CD14-positive monocyte (primary cell): ENCODE results near the gene CEP55. TPM values are rescaled to one million over a fixed set of nuclear protein-coding genes. Genes with fewer than 3 reads are reported as not detected.

Experiments
- DNase-seq, 3 donors: peaks; one replicate each; pipeline ENCODE4 v3.0.0-alpha.2; 2011 to 2022
- H2AFZ ChIP-seq: 2 replicates; pipeline ENCODE4 v1.6.0; 2012; ENCODE audit warnings: mild to moderate bottlenecking, low read depth, low read length, inconsistent platforms; ENCODE audit not compliant: insufficient read depth, poor library complexity, severe bottlenecking
- H3K27ac ChIP-seq, 2 donors: 1 replicate in 1 of 2; 2 replicates in 1 of 2; pipeline ENCODE4 v1.5.1; 2012 to 2013; ENCODE audit warnings: low read length in 2 of 2, control low read depth in 1 of 2, inconsistent platforms in 1 of 2, low read depth in 1 of 2, mild to moderate bottlenecking in 1 of 2
- H3K27me3 ChIP-seq, 2 donors: one replicate each; pipeline versions ENCODE4 v1.6.0 to v1.6.1; 2011 to 2013; ENCODE audit warnings: low read length in 2 of 2; ENCODE audit not compliant: control insufficient read depth in 2 of 2, insufficient read depth in 2 of 2
- H3K36me3 ChIP-seq, 2 donors: replicated peaks in 1 of 2; 1 replicate in 1 of 2; 2 replicates in 1 of 2; pipeline versions ENCODE4 v1.5.1 to v1.6.1; 2012 to 2013; ENCODE audit warnings: low read length in 2 of 2, control low read depth in 1 of 2, inconsistent platforms in 1 of 2, mild to moderate bottlenecking in 1 of 2; ENCODE audit not compliant: insufficient read depth in 2 of 2, control insufficient read depth in 1 of 2
- H3K4me1 ChIP-seq, 2 donors: 1 replicate in 1 of 2; 2 replicates in 1 of 2; pipeline versions ENCODE4 v1.5.1 to v1.6.1; 2012 to 2013; ENCODE audit warnings: low read length in 2 of 2, control low read depth in 1 of 2, inconsistent platforms in 1 of 2, mild to moderate bottlenecking in 1 of 2, moderate library complexity in 1 of 2; ENCODE audit not compliant: insufficient read depth in 2 of 2, control insufficient read depth in 1 of 2
- H3K4me2 ChIP-seq: replicated peaks from 2 replicates; pipeline ENCODE3; 2012; ENCODE audit warnings: low read length, moderate library complexity, mild to moderate bottlenecking; ENCODE audit not compliant: poor library complexity, severe bottlenecking; ENCODE audit errors: extremely low read depth
- H3K4me3 ChIP-seq, 3 experiments: fragments of 200-600 bp in 1 of 3; sonication (generic) in 1 of 3; replicated peaks in 1 of 3; 1 replicate in 2 of 3; 2 replicates in 1 of 3; pipeline ENCODE4 v1.5.1; 2011 to 2013; ENCODE audit warnings: low read length in 3 of 3, mild to moderate bottlenecking in 3 of 3, control low read depth in 2 of 3, low read depth in 2 of 3, inconsistent platforms in 1 of 3, moderate library complexity in 1 of 3
- H3K79me2 ChIP-seq: 2 replicates; pipeline ENCODE4 v1.6.0; 2012; ENCODE audit warnings: mild to moderate bottlenecking, control low read depth, inconsistent platforms, low read length, moderate library complexity; ENCODE audit not compliant: insufficient read depth
- H3K9ac ChIP-seq: 2 replicates; pipeline ENCODE4 v1.6.0; 2017; ENCODE audit warnings: low read length, mild to moderate bottlenecking; ENCODE audit not compliant: insufficient read depth, poor library complexity, severe bottlenecking
- H3K9me3 ChIP-seq, 2 donors: replicated peaks in 1 of 2; 1 replicate in 1 of 2; 2 replicates in 1 of 2; pipeline versions ENCODE4 v1.5.1 to v1.6.1; 2012 to 2013; ENCODE audit warnings: low read length in 2 of 2, control low read depth in 1 of 2; ENCODE audit not compliant: control insufficient read depth in 1 of 2, insufficient read depth in 1 of 2
- H4K20me1 ChIP-seq: 2 replicates; pipeline ENCODE4 v1.6.0; 2012; ENCODE audit warnings: mild to moderate bottlenecking, low read length, control low read depth, moderate library complexity; ENCODE audit not compliant: insufficient read depth
- H3K27ac Mint-ChIP-seq, 7 donors: one replicate each; pipeline ENCODE4 v1.8.0; 2020; ENCODE audit warnings: mild to moderate bottlenecking in 7 of 7, mixed read lengths in 7 of 7, moderate library complexity in 6 of 7, inconsistent platforms in 2 of 7
- H3K27me3 Mint-ChIP-seq, 3 donors: one replicate each; pipeline ENCODE4 v1.8.0; 2021 to 2022; ENCODE audit warnings: low read depth in 3 of 3, mild to moderate bottlenecking in 3 of 3, mixed read lengths in 3 of 3, moderate library complexity in 3 of 3, inconsistent platforms in 1 of 3
- H3K36me3 Mint-ChIP-seq, 2 donors: one replicate each; pipeline ENCODE4 v1.8.0; 2020; ENCODE audit warnings: mixed read lengths in 2 of 2, inconsistent platforms in 1 of 2, mild to moderate bottlenecking in 1 of 2
- H3K4me1 Mint-ChIP-seq: one replicate; pipeline ENCODE4 v1.8.0; 2020; ENCODE audit warnings: mild to moderate bottlenecking, mixed read lengths
- H3K4me3 Mint-ChIP-seq, 2 donors: one replicate each; pipeline ENCODE4 v1.8.0; 2020; ENCODE audit warnings: mild to moderate bottlenecking in 2 of 2, mixed read lengths in 2 of 2, moderate library complexity in 1 of 2
- H3K9me3 Mint-ChIP-seq, 7 donors: one replicate each; pipeline ENCODE4 v1.8.0; 2020 to 2022; ENCODE audit warnings: mixed read lengths in 7 of 7, mild to moderate bottlenecking in 6 of 7, moderate library complexity in 6 of 7, inconsistent platforms in 2 of 7
- CTCF ChIP-seq: fragments of 200-600 bp; IDR thresholded peaks from one replicate; pipeline ENCODE4 v1.8.0; 2022; ENCODE audit warnings: antibody characterized with exemption, mild to moderate bottlenecking
- WGBS: methylation state at CpG from one replicate; pipeline ENCODE4 v1.1.5; 2013; ENCODE audit warnings: missing lambda C conversion rate; ENCODE audit not compliant: insufficient coverage; 5-methylcytosine and 5-hydroxymethylcytosine counted together
- intact Hi-C, 2 donors: fragments of 100-400 bp; cut with micrococcal nuclease; formaldehyde crosslinking; loops; one replicate each; pipeline versions ENCODE4 v1.15.0 to v1.15.1; 2023
- polyA plus RNA-seq, 3 donors: library from polyadenylated mRNA; depleted of rRNA in 1 of 3; unstranded in 2 of 3; stranded (reverse) in 1 of 3; fragments of 300-500 nt in 2 of 3; fragments of >200 nt in 1 of 3; fragmentation: Illumina TruSeq in 2 of 3; gene quantifications; 1 replicate in 2 of 3; 2 replicates in 1 of 3; pipeline ENCODE4 v1.2.3, GENCODE V29; 2012 to 2021

The CEP55 gene
- polyA plus RNA-seq, 3 donors = 0.05 to 0.26 TPM; not detected in 1

- H3K4me1 ChIP-seq = peaks cover 12% of the 10 kb centered on the region in 2 donors
- H3K27ac Mint-ChIP-seq = no peak overlapping the region
- no peak for DNase-seq
- H3K9ac ChIP-seq = no peak overlapping the region
- WGBS = no CpG with 5 or more reads among the region's 4 CpGs
- H3K36me3 ChIP-seq = no peaks in the 10 kb centered on the region
- no peak for TF ChIP-seq CTCF
- H3K4me1 Mint-ChIP-seq = peaks cover 14% of the 10 kb centered on the region
- H3K4me3 Mint-ChIP-seq = no peak overlapping the region
- no peak overlapping the region for H3K27ac ChIP-seq
- H3K4me3 ChIP-seq = no peak overlapping the region
- no peaks in the 10 kb centered on the region for H3K9me3 Mint-ChIP-seq
- H3K9me3 ChIP-seq = no peaks in the 10 kb centered on the region
- no peaks in the 10 kb centered on the region for H4K20me1 ChIP-seq
- H3K27me3 ChIP-seq = no peaks in the 10 kb centered on the region
- H3K79me2 ChIP-seq = no peaks in the 10 kb centered on the region
- intact Hi-C loops = loop anchor here in 1 of 2 donors (5.0 kb wide), 1 partner anchor 127 kb away; no protein-coding TSS in a partner anchor
- no peak overlapping the region for H2AFZ ChIP-seq
- no peak overlapping the region for H3K4me2 ChIP-seq
- H3K27me3 Mint-ChIP-seq = peaks cover 2 to 6% (median 2%) of the 10 kb centered on the region in 3 donors
- no peaks in the 10 kb centered on the region for H3K36me3 Mint-ChIP-seq
Observed at GRCh38 chr10:93550606-93551005, 54.2 kb downstream of the CEP55 start.

GRCh38 chr10:93552780-93553179 lies 56.4 kb downstream of the CEP55 start:
- Histone ChIP-seq H3K9ac (no peak overlapping the region), H3K4me2 (no peak overlapping the region), H2AFZ (no peak overlapping the region), H3K27ac (no peak overlapping the region), H3K27me3 (no peaks in the 10 kb centered on the region), H3K4me1 (peaks cover 25 to 34% of the 10 kb centered on the region in 2 donors), H3K4me3 (no peak overlapping the region), H3K79me2 (no peaks in the 10 kb centered on the region), H4K20me1 (no peaks in the 10 kb centered on the region), H3K9me3 (no peaks in the 10 kb centered on the region), H3K36me3 (no peaks in the 10 kb centered on the region)
- H3K9me3 Mint-ChIP-seq = no peaks in the 10 kb centered on the region
- WGBS = no CpG with 5 or more reads among the region's 3 CpGs
- DNase-seq = no peak
- H3K36me3 Mint-ChIP-seq = no peaks in the 10 kb centered on the region
- no peak for TF ChIP-seq CTCF
- intact Hi-C loops = loop anchor here in 1 of 2 donors (5.0 kb wide), 1 partner anchor 125 kb away; no protein-coding TSS in a partner anchor
- no peak overlapping the region for H3K27ac Mint-ChIP-seq
- peaks cover 0 to 4% (median 0%) of the 10 kb centered on the region in 3 donors for H3K27me3 Mint-ChIP-seq
- H3K4me3 Mint-ChIP-seq = no peak overlapping the region
- peaks cover 34% of the 10 kb centered on the region for H3K4me1 Mint-ChIP-seq
